CD4-positive, alpha-beta T cell (primary cell): Measurements from ENCODE around the gene PLAC1. TPM values are rescaled to one million over a fixed set of nuclear protein-coding genes. Genes with fewer than 3 reads are reported as not detected.

Source experiments
- ATAC-seq: fragments of 200-7000 bp; cut with Tn5 transposase; one replicate; pipeline ENCODE4 v1.10.0; 2022; ENCODE audit warnings: mild to moderate bottlenecking; ENCODE audit not compliant: poor library complexity
- CTCF ChIA-PET: fragments of 350-600 bp; sonication (Branson Sonifier 250); formaldehyde crosslinking; loops from one replicate; lab custom pipeline; 2021; ENCODE audit warnings: antibody characterized with exemption, inconsistent platforms; lab: Charles Lee
- POLR2A ChIA-PET: fragments of 350-600 bp; sonication (Branson Sonifier 250); formaldehyde crosslinking; loops from one replicate; lab custom pipeline; 2021; ENCODE audit warnings: antibody characterized with exemption, inconsistent platforms; lab: Charles Lee
- DNase-seq, 14 experiments: peaks; one replicate each; pipeline ENCODE4 v3.0.0-alpha.2; 2013 to 2020; ENCODE audit warnings: mixed read lengths in 2 of 14
- H3K27ac ChIP-seq, 2 donors: one replicate each; pipeline versions ENCODE4 v1.5.1 to v1.7.0; 2013; ENCODE audit warnings: low read length in 2 of 2, low read depth in 1 of 2, mild to moderate bottlenecking in 1 of 2
- H3K27me3 ChIP-seq, 2 experiments: 1 replicate in 1 of 2; 2 replicates in 1 of 2; pipeline versions ENCODE4 v1.6.1 to v1.7.0; 2013; ENCODE audit warnings: low read length in 2 of 2, control low read depth in 1 of 2, mild to moderate bottlenecking in 1 of 2, moderate library complexity in 1 of 2; ENCODE audit not compliant: insufficient read depth in 2 of 2, control insufficient read depth in 1 of 2
- H3K36me3 ChIP-seq: one replicate; pipeline ENCODE4 v1.6.1; 2013; ENCODE audit warnings: low read length, control low read depth; ENCODE audit not compliant: insufficient read depth
- H3K4me1 ChIP-seq: one replicate; pipeline ENCODE4 v1.6.1; 2013; ENCODE audit warnings: low read length, control low read depth; ENCODE audit not compliant: insufficient read depth
- H3K4me3 ChIP-seq: one replicate; pipeline ENCODE4 v1.5.1; 2013; ENCODE audit warnings: mild to moderate bottlenecking, low read length, moderate library complexity
- H3K9me3 ChIP-seq, 2 experiments: 1 replicate in 1 of 2; 2 replicates in 1 of 2; pipeline versions ENCODE4 v1.6.1 to v1.7.0; 2013; ENCODE audit warnings: low read length in 2 of 2, mild to moderate bottlenecking in 2 of 2, control low read depth in 1 of 2, moderate library complexity in 1 of 2; ENCODE audit not compliant: control insufficient read depth in 1 of 2, insufficient read depth in 1 of 2
- H3K27ac Mint-ChIP-seq: one replicate; pipeline ENCODE4 v1.8.0; 2020; ENCODE audit warnings: mixed read lengths
- H3K27me3 Mint-ChIP-seq: one replicate; pipeline ENCODE4 v1.8.0; 2021; ENCODE audit warnings: mixed read lengths
- H3K36me3 Mint-ChIP-seq: one replicate; pipeline ENCODE4 v1.8.0; 2021; ENCODE audit warnings: low read depth, mixed read lengths
- H3K4me1 Mint-ChIP-seq: one replicate; pipeline ENCODE4 v1.8.0; 2021; ENCODE audit warnings: low read depth, mixed read lengths
- H3K4me3 Mint-ChIP-seq: one replicate; pipeline ENCODE4 v1.8.0; 2020; ENCODE audit warnings: mild to moderate bottlenecking, mixed read lengths
- H3K9me3 Mint-ChIP-seq: one replicate; pipeline ENCODE4 v1.8.0; 2020; ENCODE audit warnings: mixed read lengths
- intact Hi-C, 2 experiments: fragments of 100-400 bp; cut with DNase I in 1 of 2; cut with micrococcal nuclease in 1 of 2; formaldehyde crosslinking; loops; one replicate each; pipeline versions ENCODE4 v1.15.1 to v1.9.0; 2023 to 2025; cut with DNase I, micrococcal nuclease
- total RNA-seq, 174 experiments: library from RNA in 2 of 174; stranded (reverse) in 2 of 174; gene quantifications; one replicate each; pipeline ENCODE4 v1.2.3 and lab custom pipeline; 2021 to 2026
- TF ChIP-seq, protein P1 (sequence below): fragments of 200-600 bp; IDR thresholded peaks from one replicate; pipeline ENCODE4 v1.8.0; 2022; ENCODE audit warnings: antibody characterized with exemption, mild to moderate bottlenecking

Gene PLAC1
- total RNA-seq, 2 experiments from 2014 or later = not detected

DNA sequence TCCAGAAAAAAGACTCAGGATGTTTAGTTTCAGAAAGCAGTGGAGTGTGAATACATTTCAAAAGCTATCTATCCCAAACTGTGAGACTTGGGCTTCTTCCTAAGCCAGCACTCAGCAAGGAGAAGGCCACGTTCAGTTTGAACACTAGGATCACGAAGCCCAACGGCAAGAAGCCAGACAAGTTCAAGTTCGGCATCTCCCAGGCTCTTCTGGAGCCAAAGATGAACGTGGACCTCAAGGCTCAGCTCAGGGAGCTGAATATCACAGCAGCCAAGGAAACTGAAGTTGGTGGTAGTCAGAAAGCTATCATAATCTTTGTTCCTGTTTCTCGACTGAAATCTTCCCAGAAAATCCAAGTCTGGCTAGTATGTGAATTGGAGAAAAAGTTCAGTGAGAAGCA, 7.6 kb downstream of the PLAC1 start:
- DNase-seq = no peak
- H3K36me3 Mint-ChIP-seq = no peaks in the 10 kb centered on the region
- H3K27ac ChIP-seq = no peak overlapping the region
- POLR2A ChIA-PET = no interaction called here
- TF ChIP-seq, protein P1, sequence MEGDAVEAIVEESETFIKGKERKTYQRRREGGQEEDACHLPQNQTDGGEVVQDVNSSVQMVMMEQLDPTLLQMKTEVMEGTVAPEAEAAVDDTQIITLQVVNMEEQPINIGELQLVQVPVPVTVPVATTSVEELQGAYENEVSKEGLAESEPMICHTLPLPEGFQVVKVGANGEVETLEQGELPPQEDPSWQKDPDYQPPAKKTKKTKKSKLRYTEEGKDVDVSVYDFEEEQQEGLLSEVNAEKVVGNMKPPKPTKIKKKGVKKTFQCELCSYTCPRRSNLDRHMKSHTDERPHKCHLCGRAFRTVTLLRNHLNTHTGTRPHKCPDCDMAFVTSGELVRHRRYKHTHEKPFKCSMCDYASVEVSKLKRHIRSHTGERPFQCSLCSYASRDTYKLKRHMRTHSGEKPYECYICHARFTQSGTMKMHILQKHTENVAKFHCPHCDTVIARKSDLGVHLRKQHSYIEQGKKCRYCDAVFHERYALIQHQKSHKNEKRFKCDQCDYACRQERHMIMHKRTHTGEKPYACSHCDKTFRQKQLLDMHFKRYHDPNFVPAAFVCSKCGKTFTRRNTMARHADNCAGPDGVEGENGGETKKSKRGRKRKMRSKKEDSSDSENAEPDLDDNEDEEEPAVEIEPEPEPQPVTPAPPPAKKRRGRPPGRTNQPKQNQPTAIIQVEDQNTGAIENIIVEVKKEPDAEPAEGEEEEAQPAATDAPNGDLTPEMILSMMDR = no peak
- no peak overlapping the region for H3K27ac Mint-ChIP-seq
- H3K9me3 Mint-ChIP-seq = no peaks in the 10 kb centered on the region
- no peaks in the 10 kb centered on the region for H3K36me3 ChIP-seq
- no peak overlapping the region for H3K4me3 ChIP-seq
- CTCF ChIA-PET = no interaction called here
- no peak for ATAC-seq
- H3K27me3 Mint-ChIP-seq = no peaks in the 10 kb centered on the region
- no peaks in the 10 kb centered on the region for H3K4me1 Mint-ChIP-seq
- no peaks in the 10 kb centered on the region for H3K4me1 ChIP-seq
- H3K4me3 Mint-ChIP-seq = no peak overlapping the region
- H3K27me3 ChIP-seq = peaks cover 0 to 5% of the 10 kb centered on the region in 2 experiments
- no peaks in the 10 kb centered on the region for H3K9me3 ChIP-seq
- intact Hi-C loops = no loop called here

DNA sequence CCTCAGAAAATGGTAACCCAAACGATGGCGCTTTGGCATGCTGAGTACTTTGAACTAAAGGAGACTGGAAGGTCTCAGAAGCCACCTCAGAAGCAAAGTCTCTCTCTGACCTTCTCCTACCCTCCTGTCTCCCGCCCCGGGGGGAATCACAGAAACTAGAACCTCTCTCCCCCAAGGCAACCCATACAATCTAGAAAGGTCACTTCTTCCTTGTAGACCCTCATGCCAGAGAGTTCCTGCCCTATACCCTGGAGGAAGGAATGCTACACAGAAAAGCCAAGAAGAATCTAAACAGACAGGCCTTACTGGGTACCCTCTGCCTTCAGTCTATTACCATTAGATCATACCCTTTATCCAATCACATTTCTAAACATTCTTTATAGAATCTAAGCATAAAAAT, 8.5 kb downstream of the PLAC1 start:
- H3K4me1 ChIP-seq = no peaks in the 10 kb centered on the region
- no peaks in the 10 kb centered on the region for H3K9me3 ChIP-seq
- intact Hi-C loops = no loop called here
- H3K27ac ChIP-seq = no peak overlapping the region
- ChIA-PET POLR2A (no interaction called here), CTCF (no interaction called here)
- H3K27me3 ChIP-seq = peaks cover 0 to 5% of the 10 kb centered on the region in 2 experiments
- Mint-ChIP-seq H3K27me3 (peaks cover 8% of the 10 kb centered on the region), H3K27ac (no peak overlapping the region), H3K4me3 (no peak overlapping the region), H3K9me3 (no peaks in the 10 kb centered on the region), H3K36me3 (no peaks in the 10 kb centered on the region), H3K4me1 (no peaks in the 10 kb centered on the region)
- DNase-seq (no peak), ATAC-seq (no peak)
- TF ChIP-seq, protein P1 = no peak
- H3K36me3 ChIP-seq = no peaks in the 10 kb centered on the region
- no peak overlapping the region for H3K4me3 ChIP-seq

DNA sequence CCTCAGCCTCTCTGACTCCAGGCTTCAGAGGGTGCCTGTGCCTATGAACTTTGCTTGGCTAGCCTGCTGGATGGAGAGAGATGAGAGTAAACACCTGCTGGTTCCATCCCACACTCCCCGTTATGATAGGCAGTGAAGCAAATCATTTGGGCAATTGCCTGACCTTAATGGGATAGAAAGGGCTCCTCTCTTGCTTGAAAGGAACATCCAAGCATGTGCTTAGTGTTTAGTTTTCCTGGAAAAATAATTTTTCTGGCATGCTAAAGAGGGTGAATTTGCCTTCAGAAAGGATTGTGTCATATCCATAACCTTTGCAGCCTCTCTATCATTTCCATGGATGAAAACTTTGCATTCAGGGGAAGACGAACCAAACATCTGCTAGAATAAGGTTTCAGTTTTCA, 10.8 kb downstream of the PLAC1 start:
- H3K4me1 ChIP-seq = no peaks in the 10 kb centered on the region
- H3K36me3 Mint-ChIP-seq = no peaks in the 10 kb centered on the region
- TF ChIP-seq, protein P1 = no peak
- H3K27ac Mint-ChIP-seq = no peak overlapping the region
- no peak overlapping the region for H3K4me3 Mint-ChIP-seq
- H3K36me3 ChIP-seq = no peaks in the 10 kb centered on the region
- no peaks in the 10 kb centered on the region for H3K9me3 Mint-ChIP-seq
- H3K27me3 ChIP-seq = peaks cover 0 to 5% of the 10 kb centered on the region in 2 experiments
- ATAC-seq (no peak), DNase-seq (no peak)
- ChIA-PET CTCF (no interaction called here), POLR2A (no interaction called here)
- intact Hi-C loops = no loop called here
- H3K4me1 Mint-ChIP-seq = no peaks in the 10 kb centered on the region
- H3K9me3 ChIP-seq = no peaks in the 10 kb centered on the region
- no peak overlapping the region for H3K27ac ChIP-seq
- H3K4me3 ChIP-seq = no peak overlapping the region
- peaks cover 16% of the 10 kb centered on the region for H3K27me3 Mint-ChIP-seq
